GM18498 (cell line): Measurements from ENCODE around the gene GTF3C1.
"Not testable (repeated sequence)": the region's sequence is repeated elsewhere in the genome, so short reads cannot be mapped to it uniquely, and the experiment has no call there.

Source experiments
- ATAC-seq: cut with Tn5 transposase; IDR thresholded peaks from one replicate; pipeline ENCODE4 v1.9.1; 2021; ENCODE audit warnings: mild to moderate bottlenecking, moderate library complexity; ENCODE audit not compliant: unreplicated experiment

The GTF3C1 gene

GRCh38 chr16:27447301-27447700, 102.4 kb downstream of the GTF3C1 start:
- ATAC-seq, result no peak

- ATAC-seq, result no peak
These were observed 103.0 kb downstream of the GTF3C1 start for GRCh38 chr16:27446721-27447120.

GRCh38 chr16:27445502-27446175, 104.1 kb downstream of the GTF3C1 start:
- no peak for ATAC-seq

- no peak for ATAC-seq
These were observed 105.2 kb downstream of the GTF3C1 start for GRCh38 chr16:27444470-27444869.

- ATAC-seq, result no peak
These were observed 105.7 kb downstream of the GTF3C1 start for GRCh38 chr16:27444015-27444414.

GRCh38 chr16:27441998-27442397, 107.7 kb downstream of the GTF3C1 start:
- no peak for ATAC-seq

- no peak for ATAC-seq
These were observed 108.4 kb downstream of the GTF3C1 start for GRCh38 chr16:27441276-27441675.

- no peak for ATAC-seq
These were observed 110.3 kb downstream of the GTF3C1 start for GRCh38 chr16:27439271-27440018.

GRCh38 chr16:27437946-27438345, 111.8 kb downstream of the GTF3C1 start:
- no peak for ATAC-seq

GRCh38 chr16:27436921-27437650, 112.6 kb downstream of the GTF3C1 start:
- no peak for ATAC-seq

- no peak for ATAC-seq
These were observed 113.6 kb downstream of the GTF3C1 start for GRCh38 chr16:27436065-27436464.

GRCh38 chr16:27435146-27435545, 114.6 kb downstream of the GTF3C1 start:
- ATAC-seq, result not testable (repeated sequence)

- no peak for ATAC-seq
These were observed 115.3 kb downstream of the GTF3C1 start for GRCh38 chr16:27434141-27435051.

GRCh38 chr16:27433636-27434035, 116.1 kb downstream of the GTF3C1 start:
- no peak for ATAC-seq

- not testable (repeated sequence) for ATAC-seq
These were observed 116.5 kb downstream of the GTF3C1 start for GRCh38 chr16:27433191-27433590.

GRCh38 chr16:27432558-27432957, 117.2 kb downstream of the GTF3C1 start:
- no peak for ATAC-seq

- no peak for ATAC-seq
These were observed 117.8 kb downstream of the GTF3C1 start for GRCh38 chr16:27431773-27432532.

- ATAC-seq, result no peak
These were observed 118.7 kb downstream of the GTF3C1 start for GRCh38 chr16:27430923-27431484.

GRCh38 chr16:27430512-27430911, 119.2 kb downstream of the GTF3C1 start:
- no peak for ATAC-seq

- ATAC-seq, result no peak
These were observed 119.7 kb downstream of the GTF3C1 start for GRCh38 chr16:27429981-27430441.
